ENCODE measurements around the gene GNPTAB.
"Not testable (repeated sequence)": the region's sequence is repeated elsewhere in the genome, so short reads cannot be mapped to it uniquely, and the experiment has no call there.

DNA sequence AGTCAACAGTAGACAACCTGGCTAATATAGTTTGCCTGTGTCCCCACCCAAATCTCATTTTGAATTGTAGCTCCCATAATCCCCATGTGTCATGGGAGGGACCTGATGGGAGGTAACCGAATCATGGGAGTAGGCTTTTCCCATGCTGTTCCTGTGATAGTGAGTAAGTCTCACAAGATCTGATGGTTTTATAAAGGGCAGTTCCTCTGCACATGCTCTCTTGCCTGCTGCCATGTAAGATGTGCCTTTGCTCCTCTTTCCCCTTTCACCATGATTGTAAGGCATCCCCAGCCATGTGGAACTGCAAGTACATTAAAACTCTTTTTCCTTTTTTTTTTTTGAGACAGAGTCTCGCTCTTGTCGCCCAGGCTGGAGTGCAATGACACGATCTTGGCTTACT lies 12.1 kb downstream of the GNPTAB start:
- TF ChIP-seq, protein P1, sequence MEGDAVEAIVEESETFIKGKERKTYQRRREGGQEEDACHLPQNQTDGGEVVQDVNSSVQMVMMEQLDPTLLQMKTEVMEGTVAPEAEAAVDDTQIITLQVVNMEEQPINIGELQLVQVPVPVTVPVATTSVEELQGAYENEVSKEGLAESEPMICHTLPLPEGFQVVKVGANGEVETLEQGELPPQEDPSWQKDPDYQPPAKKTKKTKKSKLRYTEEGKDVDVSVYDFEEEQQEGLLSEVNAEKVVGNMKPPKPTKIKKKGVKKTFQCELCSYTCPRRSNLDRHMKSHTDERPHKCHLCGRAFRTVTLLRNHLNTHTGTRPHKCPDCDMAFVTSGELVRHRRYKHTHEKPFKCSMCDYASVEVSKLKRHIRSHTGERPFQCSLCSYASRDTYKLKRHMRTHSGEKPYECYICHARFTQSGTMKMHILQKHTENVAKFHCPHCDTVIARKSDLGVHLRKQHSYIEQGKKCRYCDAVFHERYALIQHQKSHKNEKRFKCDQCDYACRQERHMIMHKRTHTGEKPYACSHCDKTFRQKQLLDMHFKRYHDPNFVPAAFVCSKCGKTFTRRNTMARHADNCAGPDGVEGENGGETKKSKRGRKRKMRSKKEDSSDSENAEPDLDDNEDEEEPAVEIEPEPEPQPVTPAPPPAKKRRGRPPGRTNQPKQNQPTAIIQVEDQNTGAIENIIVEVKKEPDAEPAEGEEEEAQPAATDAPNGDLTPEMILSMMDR (conservative IDR thresholded peaks at IDR 0.05 in 1 of 2, IDR thresholded peaks at IDR 0.05 in 1 of 2; ENCODE audit: extremely low read depth in 1 of 2, insufficient read depth in 1 of 2, low read depth in 1 of 2, low read length in 2 of 2), result not testable (repeated sequence)
- not testable (repeated sequence) for TF ChIP-seq EZH2 (IDR thresholded peaks at IDR 0.05; ENCODE audit: borderline replicate concordance, low read length)

Measured in mammary epithelial cell (primary cell).